Activated naive CD4-positive, alpha-beta T cell (primary cell): ENCODE data around the gene ZNF211.

Experiments
- DNase-seq, 4 experiments: peaks; one replicate each; lab custom pipeline; 2025; lab: John Stamatoyannopoulos, UW

ZNF211 gene

GRCh38 chr19:57656346-57656745 lies 23.4 kb downstream of the ZNF211 start:
- DNase-seq: no peak

- DNase-seq: no peak
These were observed 31.5 kb downstream of the ZNF211 start for GRCh38 chr19:57664269-57665127.

GRCh38 chr19:57665261-57665806 lies 32.4 kb downstream of the ZNF211 start:
- no peak for DNase-seq

GRCh38 chr19:57667228-57667627 lies 34.3 kb downstream of the ZNF211 start:
- DNase-seq: no peak

GRCh38 chr19:57668635-57669034 lies 35.7 kb downstream of the ZNF211 start, which contains the start of gene ZSCAN4:
Gene ZSCAN4 (plus strand): TSS chr19:57668935. CDS start chr19:57676146, 7,211 bp downstream.
- DNase-seq: no peak

- no peak for DNase-seq
These were observed 38.3 kb downstream of the ZNF211 start for GRCh38 chr19:57671124-57671895.

- no peak for DNase-seq
These were observed 39.5 kb downstream of the ZNF211 start for GRCh38 chr19:57672466-57672865.

- DNase-seq: no peak
These were observed 42.9 kb downstream of the ZNF211 start for GRCh38 chr19:57675881-57676280.

GRCh38 chr19:57682226-57682766 lies 49.3 kb downstream of the ZNF211 start:
- DNase-seq: no peak

GRCh38 chr19:57686727-57687126 lies 53.8 kb downstream of the ZNF211 start:
- no peak for DNase-seq

- DNase-seq: no peak
These were observed 54.5 kb downstream of the ZNF211 start for GRCh38 chr19:57687363-57688010.

GRCh38 chr19:57688011-57688763 lies 55.2 kb downstream of the ZNF211 start:
- no peak for DNase-seq

GRCh38 chr19:57689750-57690149 lies 56.8 kb downstream of the ZNF211 start:
- no peak for DNase-seq
